ENCODE results near the gene GATA5. TPM values are rescaled to one million over a fixed set of nuclear protein-coding genes. Genes with fewer than 3 reads are reported as not detected.

The GATA5 gene
- total RNA-seq, 1 donor from 2014 or later: not detected

DNA sequence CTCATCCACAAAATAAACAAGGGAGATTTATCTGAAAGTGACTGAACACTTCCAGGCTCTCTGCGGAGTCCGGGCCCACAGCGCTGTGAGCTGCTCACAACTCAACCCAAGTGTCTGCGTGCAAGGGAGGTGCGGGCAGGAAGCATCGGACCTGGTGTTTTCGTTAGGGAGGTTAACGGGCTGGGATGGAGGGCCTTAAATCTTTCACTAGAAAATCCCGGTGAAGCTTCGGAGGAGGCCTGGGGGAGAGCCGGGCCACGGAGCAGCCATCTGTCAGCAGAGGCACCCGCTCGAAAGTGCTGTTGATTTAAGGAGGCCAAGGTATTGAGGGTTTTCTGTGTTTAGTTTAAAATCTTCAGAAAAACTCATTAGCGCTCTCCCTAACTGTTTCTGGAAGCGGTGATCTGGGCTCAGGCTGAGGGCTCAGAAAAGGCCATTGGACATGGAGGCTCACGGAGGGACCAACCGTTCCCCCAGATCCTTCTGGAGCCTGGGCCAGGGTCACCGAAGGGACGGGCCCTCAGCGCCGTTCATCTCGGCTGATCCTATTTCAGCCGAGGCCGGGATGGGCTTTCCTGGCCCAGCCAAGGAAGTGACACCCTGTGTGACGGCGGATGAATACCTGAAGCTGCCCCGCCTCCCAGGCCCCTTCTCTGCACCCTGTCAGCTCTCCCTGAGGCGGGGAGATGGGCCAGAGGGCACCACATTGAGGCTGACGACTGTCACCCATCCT is 20.7 kb downstream of the GATA5 start:
- DNase-seq (ENCODE audit: low read depth): no peak

DNA sequence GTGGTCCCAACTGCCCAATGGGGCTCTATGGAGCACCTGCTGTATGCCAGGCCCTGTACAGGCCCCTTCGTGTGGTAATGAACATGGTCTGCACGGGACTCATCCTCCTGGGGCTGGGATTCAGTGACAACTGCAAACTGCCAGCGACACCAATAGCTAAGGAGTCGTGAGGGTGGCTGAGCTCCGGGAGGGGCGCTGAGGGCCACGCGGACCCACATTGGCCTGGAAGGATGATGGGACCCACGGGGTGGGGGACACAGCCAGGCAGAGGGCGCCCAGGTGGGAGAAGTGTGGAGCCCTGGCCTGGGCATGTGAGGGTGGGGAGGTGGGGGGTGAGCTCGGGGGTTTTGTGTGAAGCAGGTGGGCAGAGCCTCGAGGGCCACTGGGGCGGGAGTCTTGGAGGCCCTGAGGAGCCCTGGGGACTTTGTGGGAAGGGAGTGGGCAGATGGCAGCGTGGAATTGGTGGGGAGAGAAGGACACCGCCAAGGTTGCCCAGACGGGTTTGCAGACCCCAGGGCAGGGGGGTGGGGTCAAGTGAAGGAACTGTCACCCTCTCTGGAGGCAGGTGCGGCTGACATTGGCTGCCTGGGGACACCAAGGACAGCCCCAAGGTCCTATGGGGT is 22.5 kb downstream of the GATA5 start:
- DNase-seq (ENCODE audit: low read depth): no peak

DNA sequence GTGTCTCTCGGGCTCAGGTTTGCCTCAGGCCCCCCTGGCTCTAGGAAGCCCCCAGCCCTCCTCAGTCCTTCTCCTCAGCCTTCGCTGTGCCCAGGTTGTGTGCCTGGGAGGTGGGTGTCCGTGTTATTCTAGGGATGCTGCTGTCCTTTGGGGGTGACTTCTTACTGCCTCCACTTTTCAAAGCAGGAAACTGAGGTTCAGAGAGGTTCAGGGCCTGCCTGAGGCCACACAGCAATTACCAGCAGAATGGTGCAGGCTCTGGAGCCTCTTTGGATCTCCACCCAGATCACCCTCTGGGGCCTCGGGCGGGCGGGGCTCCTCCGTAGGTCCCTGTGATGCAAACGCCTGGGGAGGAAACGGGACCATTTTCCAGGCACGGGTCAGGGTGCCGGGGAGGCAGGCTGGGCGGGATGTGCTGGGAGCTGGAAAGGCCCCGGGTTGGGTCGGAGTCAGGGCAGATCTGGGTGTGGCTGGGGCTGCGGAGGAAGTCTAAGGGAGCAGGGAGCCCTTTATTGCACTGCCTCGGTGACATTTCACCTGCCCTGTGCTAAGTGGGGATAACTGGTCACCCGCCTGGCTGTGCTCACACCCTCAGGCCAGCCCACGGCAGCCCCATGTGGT is 23.2 kb downstream of the GATA5 start:
- DNase-seq (ENCODE audit: low read depth): no peak

DNA sequence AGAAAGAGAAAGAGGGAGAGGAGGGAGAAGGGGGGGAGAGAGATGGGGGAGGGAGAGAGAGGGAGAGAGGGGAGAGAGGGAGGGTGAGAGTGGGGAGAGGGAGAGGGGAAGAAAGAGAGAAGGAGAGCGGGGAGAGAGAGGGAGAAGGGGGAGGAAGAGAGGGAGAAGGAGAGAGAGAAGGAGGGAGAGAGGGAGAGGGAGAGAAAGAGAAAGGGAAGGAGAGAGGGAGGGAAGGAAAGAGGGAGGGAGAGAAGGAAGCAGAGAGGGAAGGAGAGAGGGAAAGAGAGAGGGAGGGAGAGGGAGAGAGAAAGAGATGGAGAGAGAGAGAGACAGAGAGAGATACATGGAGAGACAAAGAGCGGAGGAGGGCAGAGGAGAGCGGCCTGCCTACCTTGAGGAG is 23.8 kb downstream of the GATA5 start:
- no peak for DNase-seq (ENCODE audit: low read depth)

DNA sequence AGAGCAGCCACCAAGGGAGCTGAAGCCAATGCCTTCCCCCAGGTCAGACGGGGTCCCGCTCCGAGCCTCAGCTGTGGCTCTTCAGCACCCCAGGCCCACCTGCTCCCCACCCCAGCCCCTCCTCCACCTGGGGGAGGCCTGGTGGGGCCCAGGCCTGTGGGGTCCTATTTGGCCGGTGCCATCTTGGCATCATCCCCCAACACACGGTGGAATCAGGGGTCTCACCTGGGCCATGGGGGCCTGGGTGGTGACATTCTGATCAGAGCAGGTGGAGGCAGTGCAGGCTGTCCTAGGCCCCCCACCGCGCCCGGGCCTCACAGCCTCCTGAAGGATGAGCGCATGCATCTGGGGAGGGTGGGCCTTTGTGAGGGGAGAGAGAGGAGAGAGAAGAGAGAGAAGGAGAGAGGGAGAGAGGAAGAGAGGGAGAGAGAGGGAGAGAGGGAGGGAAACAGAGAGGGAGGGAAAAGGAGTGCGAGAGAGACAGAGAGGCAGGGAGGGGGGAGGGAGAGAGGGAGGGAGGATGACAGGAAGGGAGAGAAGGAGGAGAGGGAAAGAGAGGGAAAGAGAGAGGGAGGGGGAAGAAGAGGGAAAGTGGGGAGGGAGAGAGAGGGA is 24.5 kb downstream of the GATA5 start:
- DNase-seq (ENCODE audit: low read depth): no peak

DNA sequence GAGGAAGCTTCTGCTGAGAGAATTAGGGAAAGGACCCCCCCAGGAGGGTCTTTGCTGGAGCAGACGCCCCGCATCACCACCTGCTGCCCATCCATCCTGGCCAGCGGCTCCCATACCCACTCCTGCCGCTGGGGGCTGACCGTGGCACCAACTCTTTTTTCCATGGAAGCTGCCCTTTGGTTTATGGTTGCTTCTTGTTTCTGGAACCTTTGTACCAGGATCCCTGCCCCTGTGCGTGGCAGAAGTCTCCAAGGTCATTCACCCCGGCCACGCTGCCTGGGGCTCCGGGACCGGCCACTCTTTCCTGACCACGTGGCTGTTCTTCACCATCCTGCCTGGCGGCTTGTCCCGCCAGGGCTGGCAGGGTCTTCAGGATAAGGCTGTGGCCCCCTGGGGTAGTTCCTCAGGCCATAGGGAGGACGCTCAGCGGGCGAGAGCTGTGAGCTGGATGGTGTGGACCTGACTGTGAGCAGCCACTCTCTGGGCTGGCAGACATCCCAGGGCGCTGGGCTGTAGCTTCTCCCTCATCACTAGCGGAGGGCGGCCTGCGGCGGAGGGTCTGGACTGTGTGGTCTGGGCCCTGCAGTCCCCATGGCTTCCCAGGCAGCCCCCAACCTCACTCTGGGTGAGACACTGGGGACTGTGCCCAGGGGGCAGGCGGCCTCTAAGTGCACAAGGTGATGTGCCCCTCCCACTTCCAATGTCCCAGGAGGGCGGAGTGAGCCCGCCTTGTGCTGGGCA is 25.7 kb downstream of the GATA5 start:
- no peak for DNase-seq (ENCODE audit: low read depth)

DNA sequence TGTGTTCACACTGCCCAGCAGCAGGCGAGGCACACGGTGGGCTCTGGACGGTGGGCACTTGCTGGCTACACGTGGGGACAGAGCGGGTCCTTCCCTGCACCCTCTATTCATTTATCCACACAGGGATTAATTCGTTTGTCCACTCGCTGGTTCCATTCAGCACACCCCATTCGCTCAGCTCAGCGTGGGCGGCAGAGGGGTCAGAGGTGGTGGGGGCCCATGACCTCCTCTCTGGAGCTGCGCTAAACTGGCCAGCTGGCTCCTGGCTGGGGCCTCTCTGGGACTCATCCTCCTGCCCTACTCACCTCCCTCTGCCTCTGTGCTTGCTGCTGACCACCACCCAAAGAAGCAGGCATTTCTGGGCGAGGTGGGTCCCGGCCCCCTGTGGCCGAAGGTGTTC is 27.0 kb downstream of the GATA5 start:
- DNase-seq (ENCODE audit: low read depth): no peak

DNA sequence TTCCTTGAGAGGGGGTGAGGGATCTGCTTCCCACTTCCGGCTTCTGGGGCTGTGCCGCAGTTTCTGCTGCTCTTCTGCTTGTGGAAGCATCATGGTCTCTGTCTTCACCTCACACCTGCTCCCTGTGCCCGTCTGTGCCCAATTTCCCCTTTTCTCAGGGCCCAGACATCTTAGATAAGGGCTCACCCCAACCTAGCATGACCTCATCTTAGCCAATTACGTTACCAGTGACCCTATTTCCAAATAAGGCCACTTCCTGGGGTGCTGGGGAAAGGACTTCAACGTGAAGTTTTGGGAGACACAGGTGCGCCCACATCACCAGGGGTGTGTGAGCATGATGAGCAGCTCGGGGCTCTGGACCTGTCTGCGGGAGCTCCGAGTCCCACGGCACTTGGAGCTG is 27.8 kb downstream of the GATA5 start:
- DNase-seq (ENCODE audit: low read depth): no peak

DNA sequence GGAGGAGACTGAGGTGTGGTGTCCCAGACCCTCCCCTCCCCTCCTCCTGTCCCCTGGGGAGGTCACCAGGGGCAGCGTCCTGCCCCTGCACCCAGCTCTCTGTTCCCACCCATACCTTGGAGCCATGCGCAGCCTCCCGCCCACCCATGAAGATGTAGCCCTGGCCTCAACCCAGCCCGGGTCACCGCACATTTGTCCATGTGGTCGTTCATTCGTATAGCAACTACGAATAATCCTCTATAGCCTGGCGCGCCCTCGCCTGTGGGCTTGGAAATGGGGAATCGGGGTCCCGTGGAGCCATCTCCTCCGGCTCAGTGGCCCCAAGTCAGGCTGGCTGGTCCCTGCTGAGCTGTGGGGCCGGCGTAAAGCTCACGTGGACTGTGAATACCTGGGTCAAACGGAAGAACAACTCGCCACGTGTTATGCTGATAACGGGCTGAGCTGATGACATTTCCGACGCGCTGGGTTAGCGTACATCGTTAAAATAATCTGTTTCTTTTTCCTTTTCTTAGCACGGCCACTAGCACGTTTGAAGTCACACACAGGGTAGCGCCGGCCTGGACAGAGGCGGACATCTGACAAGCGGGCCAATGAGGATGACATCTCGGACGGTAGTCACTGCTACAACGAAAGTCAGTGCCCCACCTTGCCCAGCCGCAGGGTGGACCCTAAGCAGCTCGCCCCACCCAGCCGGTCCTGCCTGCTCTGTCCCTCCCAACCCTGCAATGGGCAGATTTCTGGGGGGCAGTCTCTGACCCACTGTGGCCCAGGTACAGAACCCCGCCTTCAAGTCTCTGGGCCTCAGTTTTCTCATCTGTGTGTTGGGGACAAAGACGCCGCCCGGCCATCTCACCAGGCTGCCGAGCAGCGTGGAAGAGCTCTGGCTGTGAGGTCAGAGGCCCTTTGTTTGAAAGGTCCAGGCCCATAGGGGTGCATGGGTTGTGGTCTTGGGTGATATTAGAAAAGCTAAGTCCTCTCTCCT is 28.6 kb downstream of the GATA5 start:
- DNase-seq (ENCODE audit: low read depth): no peak

DNA sequence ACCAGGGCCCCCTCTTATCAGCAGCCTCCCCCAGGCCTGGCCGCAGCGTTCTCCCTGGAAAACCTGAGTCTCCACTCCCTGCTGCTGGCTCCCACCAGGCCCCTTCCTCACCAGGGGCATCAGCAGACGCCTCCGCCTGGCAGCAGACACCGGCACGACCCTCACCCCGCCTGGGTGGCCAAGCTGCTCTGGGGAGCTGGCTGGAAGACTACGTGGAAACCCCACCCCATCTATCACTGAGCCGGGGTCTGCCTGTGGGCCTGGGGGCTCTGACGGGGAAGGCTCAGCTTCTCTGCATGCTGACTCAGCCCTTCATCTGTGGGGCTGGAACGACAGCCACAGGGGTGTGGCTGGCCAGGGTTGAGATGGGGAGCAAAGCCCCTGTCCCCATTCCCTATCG is 29.3 kb downstream of the GATA5 start:
- no peak for DNase-seq (ENCODE audit: low read depth)

DNA sequence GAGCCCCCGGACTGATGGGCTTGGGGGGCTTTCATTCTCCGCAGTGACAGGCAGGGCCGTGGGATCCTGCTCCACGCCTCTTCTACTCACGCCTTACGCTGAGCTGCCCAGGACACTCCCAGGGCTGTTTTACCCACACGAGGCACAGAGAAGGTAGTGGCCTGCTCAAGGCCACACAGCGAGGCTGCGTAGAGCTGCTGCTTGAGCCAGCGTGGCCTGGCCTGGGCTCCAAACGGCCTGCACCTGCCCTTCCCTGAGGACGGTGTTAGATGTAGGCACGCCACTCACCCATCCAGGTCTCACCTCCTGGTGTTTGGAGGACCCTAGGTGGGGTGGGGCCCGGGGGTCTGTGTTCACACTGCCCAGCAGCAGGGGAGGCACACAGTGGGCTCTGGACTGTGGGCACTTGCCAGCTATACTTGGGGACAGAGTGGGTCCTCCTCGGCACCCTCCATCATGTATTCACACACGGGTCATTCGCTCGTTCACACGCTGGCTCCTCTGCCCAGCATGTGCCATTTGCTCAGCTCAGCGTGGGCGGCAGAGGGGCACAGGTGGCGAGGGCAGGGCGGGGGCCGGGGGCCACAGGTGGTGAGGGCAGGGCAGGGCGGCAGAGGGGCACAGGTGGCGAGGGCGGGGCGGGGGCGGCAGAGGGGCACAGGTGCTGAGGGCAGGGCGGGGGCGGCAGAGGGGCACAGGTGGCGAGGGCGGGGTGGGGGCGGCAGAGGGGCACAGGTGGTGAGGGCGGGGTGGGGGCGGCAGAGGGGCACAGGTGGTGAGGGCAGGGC is 30.0 kb downstream of the GATA5 start:
- DNase-seq (ENCODE audit: low read depth): no peak

DNA sequence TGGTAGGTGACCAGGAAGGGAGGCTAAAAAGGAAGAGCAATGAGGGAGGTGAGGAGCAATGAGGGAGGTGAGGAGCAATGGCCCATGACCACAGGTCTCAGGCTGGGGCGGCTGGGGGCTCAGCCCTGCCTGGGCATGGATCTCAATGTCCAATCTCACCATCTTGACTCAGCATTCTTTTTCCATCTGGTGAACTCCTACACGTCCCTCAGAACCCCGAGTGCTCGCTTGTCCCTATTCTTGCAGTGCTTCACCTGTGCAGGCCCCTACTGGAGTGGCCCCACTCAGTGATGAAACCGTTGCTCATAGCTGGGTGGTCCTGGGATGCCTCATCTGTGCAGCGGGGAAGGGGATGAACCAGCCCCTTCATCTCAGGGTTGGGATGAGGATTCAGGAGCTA is 31.5 kb downstream of the GATA5 start:
- no peak for DNase-seq (ENCODE audit: low read depth)

DNA sequence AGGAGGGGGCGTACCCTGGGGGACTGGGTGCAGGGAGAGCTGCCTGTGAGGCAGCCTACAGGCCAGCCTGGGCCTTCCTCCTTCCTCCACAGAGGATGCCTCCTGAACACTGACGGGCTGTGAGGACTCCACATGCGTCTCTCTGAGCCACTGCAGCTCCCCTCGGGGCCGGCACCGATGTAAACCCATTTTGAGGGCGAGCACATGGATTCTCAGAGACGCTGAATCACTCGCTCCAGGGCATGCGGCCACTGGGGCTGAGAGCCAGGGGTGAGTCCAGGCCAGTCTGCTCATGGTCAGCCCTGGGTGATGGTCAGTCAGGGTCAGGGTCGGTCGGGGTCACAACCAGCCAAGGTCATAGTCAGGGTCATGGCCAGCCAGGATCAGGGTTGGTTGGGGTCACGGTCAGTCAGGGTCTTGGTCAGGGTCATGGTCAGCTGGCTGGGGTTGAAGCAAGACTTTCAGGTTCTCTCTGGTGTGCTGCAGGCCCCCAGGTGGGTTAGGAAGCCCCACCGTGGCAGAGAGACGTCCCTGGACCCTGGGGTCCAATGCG is 33.7 kb downstream of the GATA5 start:
- no peak for DNase-seq (ENCODE audit: low read depth)

DNA sequence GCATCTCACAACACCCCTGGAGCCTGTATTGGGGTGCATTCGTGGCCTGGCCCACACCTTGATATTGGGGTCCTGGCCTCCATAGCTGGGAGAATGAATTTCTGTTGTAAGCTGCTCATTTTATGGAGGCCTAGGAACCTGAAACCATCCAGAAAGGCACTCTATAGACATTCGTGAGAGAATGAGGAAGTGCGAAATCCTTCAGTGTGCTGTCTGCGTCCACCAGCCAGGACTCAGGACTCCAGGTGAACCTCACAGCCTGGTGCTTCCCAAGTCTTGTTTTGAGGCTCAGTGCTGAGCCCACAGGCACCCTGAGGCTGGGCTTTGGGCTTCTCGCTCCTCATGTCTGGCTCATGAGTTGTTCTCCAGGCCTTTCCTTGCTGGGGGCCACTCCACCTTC is 36.6 kb downstream of the GATA5 start:
- no peak for DNase-seq (ENCODE audit: low read depth)

DNA sequence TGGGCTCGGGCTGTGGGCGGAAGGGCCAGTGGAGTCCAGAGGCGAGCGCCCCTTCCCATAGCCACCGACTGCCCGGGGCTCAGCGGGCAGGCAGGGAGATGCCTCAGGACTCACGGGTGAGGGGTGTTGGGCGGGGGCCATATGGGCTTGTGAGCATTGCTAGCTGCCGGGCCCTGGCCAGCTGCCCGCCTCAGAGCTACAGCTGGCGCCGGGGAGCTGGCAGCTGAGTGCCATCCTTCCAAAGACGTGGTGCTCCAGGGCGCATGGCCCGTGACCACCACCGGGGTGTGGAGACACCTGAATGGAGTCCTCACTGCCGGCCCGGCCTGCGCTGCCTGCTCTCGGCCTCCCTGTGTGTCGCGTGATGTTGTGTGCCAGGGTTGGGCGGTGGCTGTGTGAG is 37.9 kb downstream of the GATA5 start:
- DNase-seq (ENCODE audit: low read depth): no peak

DNA sequence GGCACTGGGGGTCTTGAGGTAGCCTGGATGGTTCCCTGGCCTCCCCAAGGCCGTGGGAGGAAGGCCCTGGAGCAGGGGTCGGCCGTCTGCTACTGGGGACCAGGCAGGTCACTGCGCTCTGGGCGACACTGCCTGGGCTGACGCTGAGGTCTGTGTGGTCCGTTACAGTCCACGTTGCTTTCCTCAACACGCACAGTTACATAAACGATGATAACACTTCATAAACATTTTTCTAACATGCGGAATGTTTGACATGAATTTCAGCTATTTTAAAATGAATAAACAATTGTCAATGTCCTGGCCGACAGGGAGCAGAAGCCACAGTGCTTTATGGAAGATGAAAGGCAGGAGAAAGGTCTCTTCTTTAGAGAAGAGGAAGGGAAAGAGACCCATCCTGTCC is 38.3 kb downstream of the GATA5 start:
- DNase-seq (ENCODE audit: low read depth): no peak

DNA sequence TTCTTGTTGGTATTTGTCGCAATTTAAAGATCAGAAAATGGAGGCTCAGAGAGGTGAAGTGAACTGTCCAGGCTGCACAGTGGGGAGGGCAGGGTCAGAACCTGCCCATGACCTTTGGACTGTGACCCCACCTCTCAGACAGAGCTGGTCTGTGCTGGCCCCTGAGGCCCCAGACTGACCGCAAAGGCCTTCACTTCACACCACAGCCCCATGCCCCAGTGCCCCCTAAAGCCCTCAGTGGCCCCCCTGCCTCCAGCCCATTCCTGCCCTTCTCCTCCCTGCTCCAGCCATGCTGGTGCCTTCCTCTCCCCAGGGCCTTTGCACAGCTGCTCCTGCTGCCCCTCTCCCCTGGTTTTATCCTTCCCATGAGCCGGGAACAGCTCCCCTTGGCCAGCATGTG is 39.1 kb downstream of the GATA5 start:
- DNase-seq (ENCODE audit: low read depth): no peak

DNA sequence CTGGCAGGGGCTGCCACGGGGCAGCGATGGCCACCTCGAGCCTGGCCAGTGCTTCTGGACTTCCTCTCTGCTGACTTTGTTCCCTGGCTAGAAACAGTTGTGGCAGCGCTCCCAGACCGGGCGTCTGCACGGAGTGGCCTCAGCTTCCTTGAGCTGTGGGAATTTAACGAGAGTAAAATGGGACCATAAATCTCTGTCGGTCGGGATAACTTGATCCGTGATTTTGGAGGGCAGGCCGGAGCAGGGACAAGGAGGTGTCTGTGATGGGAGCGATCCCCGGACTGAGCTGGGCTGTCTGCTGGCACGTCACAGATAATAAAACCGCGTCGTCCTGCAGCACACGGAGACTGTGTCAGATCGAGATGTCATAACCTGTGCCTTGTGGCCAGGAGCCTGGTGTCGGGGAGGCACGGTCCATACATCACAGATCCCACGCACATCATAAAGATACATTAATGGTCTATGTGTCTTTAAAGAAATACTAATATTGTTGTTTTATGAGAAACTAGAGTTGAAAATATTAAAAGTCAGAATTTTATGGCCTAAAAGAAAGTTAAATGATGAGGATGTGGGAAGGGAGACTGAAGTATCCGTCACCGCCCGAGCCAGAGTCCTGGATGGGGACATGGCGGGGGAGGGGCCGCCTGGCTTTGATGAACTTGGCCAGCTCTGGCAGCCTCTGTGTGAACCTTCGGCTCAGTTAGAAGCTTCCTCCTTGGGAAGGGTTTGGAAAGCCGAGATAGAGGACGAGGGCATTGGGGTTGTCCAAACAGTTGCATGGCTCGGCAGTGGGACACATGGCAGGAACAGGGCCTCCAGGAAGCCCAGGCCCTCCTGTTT is 41.9 kb downstream of the GATA5 start:
- no peak for DNase-seq (ENCODE audit: low read depth)

DNA sequence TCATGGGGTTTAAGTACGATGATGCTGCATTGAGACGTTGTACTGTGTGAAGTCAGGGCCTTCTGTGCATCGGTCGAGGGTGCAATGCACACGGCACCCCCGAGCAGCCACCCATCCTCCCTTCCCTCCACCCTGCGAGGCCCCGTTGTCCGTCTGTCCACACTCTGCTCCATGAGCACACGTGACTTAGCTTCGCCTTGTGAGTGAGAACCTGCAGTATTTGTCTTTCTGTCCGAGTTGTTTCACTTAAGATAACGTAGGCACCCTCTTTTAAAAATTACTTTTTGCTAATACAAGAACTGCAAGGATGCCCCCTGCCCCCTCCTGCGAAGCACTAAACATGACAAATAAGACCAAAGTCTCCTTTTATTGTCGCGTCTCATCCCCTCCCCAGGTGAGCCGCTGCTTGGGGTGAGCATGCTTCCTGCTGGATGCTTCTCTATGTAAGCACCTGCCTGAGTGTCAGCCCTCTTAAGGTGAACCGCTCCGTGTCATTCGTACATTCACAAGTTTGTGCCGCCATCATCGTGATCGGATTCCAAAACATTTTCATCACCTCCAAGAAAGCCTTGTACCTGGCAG is 44.8 kb downstream of the GATA5 start:
- no peak for DNase-seq (ENCODE audit: low read depth)

All from renal cortical epithelial cell (primary cell).